Endothelial cell of umbilical vein (primary cell): ENCODE measurements around the gene GSC2. TPM values are rescaled to one million over a fixed set of nuclear protein-coding genes. Genes with fewer than 3 reads are reported as not detected.

Experiments
- BruUV-seq: library from RNA; stranded (reverse); fragments of 400-500 nt; replicated peaks from 2 replicates; lab custom pipeline; 2021; lab: Mats Ljungman, UMichigan
- CTCF ChIA-PET: fragments of 300-600, 350-600 bp; sonication (Branson Sonifier 250); formaldehyde crosslinking; loops from one replicate; lab custom pipeline; 2021; ENCODE audit warnings: antibody characterized with exemption, inconsistent platforms; lab: Charles Lee
- POLR2A ChIA-PET: fragments of 300-600, 350-600 bp; sonication (Branson Sonifier 250); formaldehyde crosslinking; loops from one replicate; lab custom pipeline; 2021; ENCODE audit warnings: antibody characterized with exemption, inconsistent platforms; lab: Charles Lee
- DNase-seq: peaks from one replicate; pipeline ENCODE4 v3.0.0-alpha.2; 2011; ENCODE audit warnings: low read depth, low spot score
- FAIRE-seq: peaks from 2 replicates; lab custom pipeline; 2011; peaks lifted over from hg19 to GRCh38; lab: Jason Lieb, UNC
- H2AFZ ChIP-seq: 2 replicates; pipeline ENCODE4 v1.6.0; 2012; ENCODE audit warnings: low read depth, low read length, control low read depth, inconsistent platforms
- H3K27ac ChIP-seq: 2 replicates; pipeline ENCODE4 v1.5.1; 2011; ENCODE audit warnings: low read depth, mild to moderate bottlenecking, control low read depth, low read length, moderate library complexity; ENCODE audit not compliant: insufficient read depth
- H3K27me3 ChIP-seq, 2 experiments: 2 replicates each; pipeline versions ENCODE4 v1.6.0 to v1.6.1; 2011; ENCODE audit warnings: low read length in 2 of 2, mixed read lengths in 1 of 2; ENCODE audit not compliant: control insufficient read depth in 2 of 2, insufficient read depth in 2 of 2
- H3K36me3 ChIP-seq, 2 experiments: 2 replicates in 1 of 2; 3 replicates in 1 of 2; pipeline ENCODE4 v1.5.1; 2011; ENCODE audit warnings: low read length in 2 of 2, mild to moderate bottlenecking in 1 of 2, moderate library complexity in 1 of 2; ENCODE audit not compliant: control insufficient read depth in 2 of 2, insufficient read depth in 2 of 2; ENCODE audit errors: extremely low read depth in 1 of 2
- H3K4me1 ChIP-seq: 3 replicates; pipeline ENCODE4 v1.5.1; 2011; ENCODE audit warnings: mild to moderate bottlenecking, low read length; ENCODE audit not compliant: control insufficient read depth, insufficient read depth; ENCODE audit errors: extremely low read depth
- H3K4me2 ChIP-seq: 2 replicates; pipeline ENCODE4 v1.6.1; 2011; ENCODE audit warnings: low read length, control low read depth, mixed read lengths; ENCODE audit not compliant: insufficient read depth
- H3K4me3 ChIP-seq, 3 experiments: fragments of 200-600 bp in 1 of 3; sonication (generic), shearing (Covaris generic) in 1 of 3; replicated peaks in 1 of 3; 2 replicates each; pipeline ENCODE4 v1.5.1; 2011 to 2016; ENCODE audit warnings: control low read depth in 3 of 3, low read length in 3 of 3, mild to moderate bottlenecking in 2 of 3, inconsistent platforms in 1 of 3, low read depth in 1 of 3, moderate library complexity in 1 of 3; ENCODE audit not compliant: insufficient read depth in 1 of 3
- H3K79me2 ChIP-seq: 2 replicates; pipeline ENCODE4 v1.6.0; 2012; ENCODE audit warnings: low read length, inconsistent platforms; ENCODE audit not compliant: control insufficient read depth, insufficient read depth
- H3K9ac ChIP-seq: replicated peaks from 2 replicates; pipeline ENCODE3; 2011; ENCODE audit warnings: low read length, control low read depth; ENCODE audit not compliant: insufficient read depth; ENCODE audit errors: extremely low read depth
- H3K9me1 ChIP-seq: replicated peaks from 3 replicates; pipeline ENCODE4 v1.6.0; 2011; ENCODE audit warnings: mild to moderate bottlenecking, low read length; ENCODE audit not compliant: control insufficient read depth, insufficient read depth; ENCODE audit errors: extremely low read depth
- H3K9me3 ChIP-seq: replicated peaks from 2 replicates; pipeline ENCODE4 v1.5.1; 2012; ENCODE audit warnings: low read length, inconsistent platforms; ENCODE audit not compliant: control insufficient read depth, insufficient read depth
- H4K20me1 ChIP-seq: replicated peaks from 2 replicates; pipeline ENCODE3; 2011; ENCODE audit warnings: mild to moderate bottlenecking, low read length; ENCODE audit not compliant: control insufficient read depth, insufficient read depth; ENCODE audit errors: extremely low read depth
- CTCF ChIP-seq, 2 donors: IDR thresholded peaks; 1 replicate in 1 of 2; 2 replicates in 1 of 2; pipeline ENCODE4 v1.5.1; 2011; ENCODE audit warnings: low read length in 2 of 2, mild to moderate bottlenecking in 2 of 2, moderate library complexity in 2 of 2, control low read depth in 1 of 2, inconsistent platforms in 1 of 2, low read depth in 1 of 2; ENCODE audit not compliant: insufficient read depth in 1 of 2; ENCODE audit errors: extremely low read depth in 1 of 2
- EZH2 ChIP-seq: IDR thresholded peaks from 2 replicates; pipeline ENCODE4 v1.6.1; 2012; ENCODE audit warnings: borderline replicate concordance, low read depth, mild to moderate bottlenecking, moderate library complexity, low read length, inconsistent platforms; ENCODE audit not compliant: severe bottlenecking
- FOS ChIP-seq: IDR thresholded peaks from 2 replicates; pipeline ENCODE4 v1.6.1; 2011; ENCODE audit warnings: mild to moderate bottlenecking, low read length, moderate library complexity, borderline replicate concordance; ENCODE audit not compliant: insufficient read depth
- GATA2 ChIP-seq: IDR thresholded peaks from 2 replicates; pipeline ENCODE4 v1.7.0; 2011; ENCODE audit warnings: low read depth, mild to moderate bottlenecking, moderate library complexity, mixed read lengths, low read length; ENCODE audit not compliant: insufficient read length, insufficient read depth
- JUN ChIP-seq: IDR thresholded peaks from 2 replicates; pipeline ENCODE4 v1.6.1; 2011; ENCODE audit warnings: borderline replicate concordance, low read depth; ENCODE audit not compliant: insufficient read length, insufficient read depth
- MAX ChIP-seq: IDR thresholded peaks from 2 replicates; pipeline ENCODE4 v1.6.1; 2011; ENCODE audit not compliant: insufficient read depth, insufficient read length
- MYC ChIP-seq: IDR thresholded peaks from one replicate; pipeline ENCODE4 v1.6.1; 2011; ENCODE audit warnings: mild to moderate bottlenecking, low read depth, low read length
- POLR2A ChIP-seq: IDR thresholded peaks from 2 replicates; pipeline ENCODE4 v1.6.1; 2012; ENCODE audit warnings: low read depth, mild to moderate bottlenecking, control low read depth, low read length
- POLR2AphosphoS5 ChIP-seq: IDR thresholded peaks from 2 replicates; pipeline ENCODE4 v1.6.1; 2012; ENCODE audit warnings: low read depth, mild to moderate bottlenecking, control low read depth, low read length, moderate library complexity; ENCODE audit not compliant: insufficient read depth
- dilution Hi-C: fragments of 300-500 bp; cut with MboI; formaldehyde crosslinking; loops from one replicate; pipeline ENCODE4 v1.15.0; 2019; ENCODE audit warnings: low sequenced_read_pairs; ENCODE audit not compliant: extremely low pct_ligation_motif_present
- intact Hi-C: fragments of 100-400 bp; cut with micrococcal nuclease; formaldehyde crosslinking; loops from one replicate; pipeline ENCODE4 v1.10.0; 2022
- polyA plus RNA-seq, 4 experiments: library from polyadenylated mRNA; depleted of rRNA in 3 of 4; stranded (reverse) in 3 of 4; unstranded in 1 of 4; fragments of >200 nt; gene quantifications; 2 replicates each; pipeline versions ENCODE4 v1.2.1 to v1.2.3, GENCODE V29; 2011 to 2012; ENCODE audit warnings: missing spikeins in 1 of 4
- total RNA-seq: library from RNA; stranded (reverse); gene quantifications from 2 replicates; pipeline ENCODE4 v1.2.3, GENCODE V29; 2021

GSC2 gene
- total and polyA plus RNA-seq, 2 donors (not counting 3 experiments of a cell fraction or from before 2014, with no cell fraction given), result not detected

GRCh38 chr22:19177164-19178064 is 27.3 kb upstream of the GSC2 start:
- CTCF ChIA-PET, result no interaction called here
- DNase-seq, result no peak
- intact Hi-C loops, result loop anchor here (1.0 to 5.0 kb wide), 3 partner anchors 33 to 270 kb away; partner anchors contain the start of genes C22orf39, ESS2 and MRPL40

More at GRCh38 chr22:19177164-19178064, 27.3 kb upstream of the GSC2 start:
- POLR2A ChIA-PET, result no interaction called here
- FAIRE-seq, result no peak
- peaks cover 27% of the 10 kb centered on the region for H3K79me2 ChIP-seq
- peak overlapping the region; percentile 60 to 89 (median 68) for H3K4me3 ChIP-seq
- no peaks in the 10 kb centered on the region for H3K9me3 ChIP-seq
- H3K27ac ChIP-seq, result peak overlapping the region; percentile 56
- peaks cover 0 to 5% of the 10 kb centered on the region in 2 experiments for H3K36me3 ChIP-seq
- peak overlapping the region; percentile 74 for H3K9ac ChIP-seq
- no TSS peak for BruUV-seq
- no peaks in the 10 kb centered on the region for H3K27me3 ChIP-seq
- H4K20me1 ChIP-seq, result no peaks in the 10 kb centered on the region
- H3K4me1 ChIP-seq, result peaks cover 16% of the 10 kb centered on the region
- peak overlapping the region; percentile 60 for H2AFZ ChIP-seq
- no peaks in the 10 kb centered on the region for H3K9me1 ChIP-seq
- dilution Hi-C loops, result no loop called here
- TF ChIP-seq JUN, result no peak
- no peak for TF ChIP-seq GATA2
- TF ChIP-seq POLR2AphosphoS5, result no peak
- no peak for TF ChIP-seq MYC
- TF ChIP-seq EZH2, result no peak
- no peak for TF ChIP-seq POLR2A
- no peak for TF ChIP-seq FOS
- no peak for TF ChIP-seq MAX
- no peak for TF ChIP-seq CTCF (IDR thresholded peaks at IDR 0.05; ENCODE audit: extremely low read depth in 1 of 2, insufficient read depth in 1 of 2, low read depth in 1 of 2, low read length in 2 of 2)
- H3K4me2 ChIP-seq, result peak overlapping the region; percentile 62
